Measurements from ENCODE around the gene UBLCP1.
A peak's percentile ranks its signal among the peaks of the same experiment; 100 is the strongest.
"Not testable (repeated sequence)": the region's sequence is repeated elsewhere in the genome, so short reads cannot be mapped to it uniquely, and the experiment has no call there.

Gene UBLCP1

GRCh38 chr5:159301466-159301865 lies 38.4 kb downstream of the UBLCP1 start:
- Mint-ChIP-seq H3K9me3 (peaks cover 35% of the 10 kb centered on the region), H3K36me3 (ENCODE audit: low read depth) (peaks cover 8% of the 10 kb centered on the region), H3K4me1 (no peaks in the 10 kb centered on the region), H3K4me3 (no peak overlapping the region), H3K27ac (peak overlapping the region in 1 of 3 experiments; percentile 14), H3K27me3 (ENCODE audit: low read depth) (peaks cover 14% of the 10 kb centered on the region)
- no peak for TF ChIP-seq CTCF (IDR thresholded peaks at IDR 0.05; ENCODE audit: unreplicated experiment in 3 of 3)

- Mint-ChIP-seq H3K9me3 (peaks cover 31% of the 10 kb centered on the region), H3K27me3 (ENCODE audit: low read depth) (peaks cover 18% of the 10 kb centered on the region)
- H3K4me1 Mint-ChIP-seq; H3K27ac Mint-ChIP-seq; H3K4me3 Mint-ChIP-seq; H3K36me3 Mint-ChIP-seq (ENCODE audit: low read depth): not testable (repeated sequence)
Observed at GRCh38 chr5:159301929-159302860, 39.1 kb downstream of the UBLCP1 start.

- Mint-ChIP-seq H3K4me1 (no peaks in the 10 kb centered on the region), H3K4me3 (no peak overlapping the region), H3K36me3 (ENCODE audit: low read depth) (peaks cover 8% of the 10 kb centered on the region), H3K9me3 (peaks cover 25% of the 10 kb centered on the region), H3K27ac (no peak overlapping the region), H3K27me3 (ENCODE audit: low read depth) (peaks cover 29% of the 10 kb centered on the region)
- no peak for TF ChIP-seq CTCF (IDR thresholded peaks at IDR 0.05; ENCODE audit: unreplicated experiment in 3 of 3)
Observed at GRCh38 chr5:159303286-159303685, 40.2 kb downstream of the UBLCP1 start.

- TF ChIP-seq CTCF (IDR thresholded peaks at IDR 0.05; ENCODE audit: unreplicated experiment in 3 of 3), result no peak
- Mint-ChIP-seq H3K27ac (no peak overlapping the region), H3K4me1 (no peaks in the 10 kb centered on the region), H3K9me3 (peaks cover 17% of the 10 kb centered on the region), H3K4me3 (no peak overlapping the region), H3K27me3 (ENCODE audit: low read depth) (peaks cover 47% of the 10 kb centered on the region), H3K36me3 (ENCODE audit: low read depth) (peaks cover 4% of the 10 kb centered on the region)
Observed at GRCh38 chr5:159304961-159305595, 42.0 kb downstream of the UBLCP1 start.

GRCh38 chr5:159309689-159310433 lies 46.8 kb downstream of the UBLCP1 start:
- Mint-ChIP-seq H3K27me3 (ENCODE audit: low read depth) (peaks cover 79% of the 10 kb centered on the region), H3K4me1 (peaks cover 5% of the 10 kb centered on the region), H3K36me3 (ENCODE audit: low read depth) (no peaks in the 10 kb centered on the region), H3K9me3 (no peaks in the 10 kb centered on the region), H3K4me3 (no peak overlapping the region), H3K27ac (no peak overlapping the region)
- no peak for TF ChIP-seq CTCF (IDR thresholded peaks at IDR 0.05; ENCODE audit: unreplicated experiment in 3 of 3)

- Mint-ChIP-seq H3K9me3 (no peaks in the 10 kb centered on the region), H3K27ac (no peak overlapping the region), H3K27me3 (ENCODE audit: low read depth) (peaks cover 76% of the 10 kb centered on the region), H3K36me3 (ENCODE audit: low read depth) (no peaks in the 10 kb centered on the region), H3K4me1 (peaks cover 5% of the 10 kb centered on the region), H3K4me3 (peak overlapping the region; percentile 1 to 55 (median 24))
- no peak for TF ChIP-seq CTCF (IDR thresholded peaks at IDR 0.05; ENCODE audit: unreplicated experiment in 3 of 3)
Observed at GRCh38 chr5:159310511-159310910, 47.4 kb downstream of the UBLCP1 start.
